Thoracic aorta (tissue), 2 donors: ENCODE data around the gene MRPS5. TPM values are rescaled to one million over a fixed set of nuclear protein-coding genes. Genes with fewer than 3 reads are reported as not detected.

Experiments used
- ATAC-seq: fragments of 150-250 bp; one replicate; pipeline ENCODE4 v1.8.0; 2017; ENCODE audit warnings: low read depth; ENCODE audit not compliant: insufficient number of reproducible peaks, low FRiP score
- DNase-seq: peaks from one replicate; pipeline ENCODE4 v3.0.0-alpha.2; 2020; ENCODE audit warnings: low spot score
- H3K27ac ChIP-seq, 2 donors: fragments of 200-600 bp; sonication (generic); 1 replicate in 1 of 2; 2 replicates in 1 of 2; pipeline ENCODE4 v1.5.1; 2016; ENCODE audit warnings: mild to moderate bottlenecking in 2 of 2, moderate library complexity in 2 of 2
- H3K27me3 ChIP-seq: fragments of 200-600 bp; sonication (generic); replicated peaks from 2 replicates; pipeline ENCODE4 v1.6.0; 2016; ENCODE audit warnings: mild to moderate bottlenecking; ENCODE audit not compliant: insufficient read depth
- H3K36me3 ChIP-seq: fragments of 200-600 bp; sonication (generic); one replicate; pipeline ENCODE4 v1.5.1; 2016
- H3K4me1 ChIP-seq, 2 donors: fragments of 200-600 bp; sonication (generic); 1 replicate in 1 of 2; 2 replicates in 1 of 2; pipeline versions ENCODE4 v1.5.1 to v1.6.0; 2016; ENCODE audit warnings: low read depth in 2 of 2, mild to moderate bottlenecking in 1 of 2; ENCODE audit not compliant: control insufficient read depth in 1 of 2
- H3K4me3 ChIP-seq: fragments of 200-600 bp; sonication (generic); 2 replicates; pipeline ENCODE4 v1.5.1; 2016; ENCODE audit warnings: mild to moderate bottlenecking
- H3K9me3 ChIP-seq: fragments of 200-600 bp; sonication (generic); 2 replicates; pipeline ENCODE4 v1.5.1; 2016
- total RNA-seq, 2 donors: library from RNA; depleted of rRNA; stranded (reverse); fragments of >200 nt; gene quantifications; one replicate each; pipeline versions ENCODE4 v1.1.0 to v1.2.3, GENCODE V29; 2016
- TF ChIP-seq, protein P1 (sequence below): fragments of 200-600 bp; sonication (generic); IDR thresholded peaks from one replicate; pipeline ENCODE4 v1.5.1; 2019; ENCODE audit warnings: antibody characterized with exemption

Gene MRPS5
- total RNA-seq, 2 donors from 2014 or later, result 35.3 to 44.8 TPM

DNA sequence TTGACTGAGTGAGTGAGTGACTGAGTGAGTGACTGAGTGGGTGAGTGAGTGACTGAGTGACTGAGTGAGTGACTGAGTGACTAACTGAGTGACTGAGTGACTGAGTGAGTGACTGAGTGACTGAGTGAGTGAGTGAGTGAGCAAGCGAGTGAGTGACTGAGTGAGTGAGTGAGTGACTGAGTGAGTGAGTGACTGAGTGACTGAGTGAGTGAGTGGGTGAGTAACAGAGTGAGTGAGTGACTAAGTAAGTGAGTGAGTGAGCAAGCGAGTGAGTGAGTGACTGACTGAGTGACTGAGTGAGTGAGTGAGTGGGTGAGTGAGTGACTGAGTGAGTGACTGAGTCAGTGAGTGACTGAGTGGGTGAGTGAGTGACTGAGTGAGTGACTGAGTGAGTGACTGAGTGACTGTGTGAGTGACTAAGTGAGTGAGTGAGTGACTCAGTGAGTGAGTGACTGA is 84.2 kb downstream of the MRPS5 start:
- ATAC-seq (no peak), DNase-seq (no peak)
- H3K4me3 ChIP-seq, result no peak overlapping the region
- no peaks in the 10 kb centered on the region for H3K9me3 ChIP-seq
- TF ChIP-seq, protein P1, sequence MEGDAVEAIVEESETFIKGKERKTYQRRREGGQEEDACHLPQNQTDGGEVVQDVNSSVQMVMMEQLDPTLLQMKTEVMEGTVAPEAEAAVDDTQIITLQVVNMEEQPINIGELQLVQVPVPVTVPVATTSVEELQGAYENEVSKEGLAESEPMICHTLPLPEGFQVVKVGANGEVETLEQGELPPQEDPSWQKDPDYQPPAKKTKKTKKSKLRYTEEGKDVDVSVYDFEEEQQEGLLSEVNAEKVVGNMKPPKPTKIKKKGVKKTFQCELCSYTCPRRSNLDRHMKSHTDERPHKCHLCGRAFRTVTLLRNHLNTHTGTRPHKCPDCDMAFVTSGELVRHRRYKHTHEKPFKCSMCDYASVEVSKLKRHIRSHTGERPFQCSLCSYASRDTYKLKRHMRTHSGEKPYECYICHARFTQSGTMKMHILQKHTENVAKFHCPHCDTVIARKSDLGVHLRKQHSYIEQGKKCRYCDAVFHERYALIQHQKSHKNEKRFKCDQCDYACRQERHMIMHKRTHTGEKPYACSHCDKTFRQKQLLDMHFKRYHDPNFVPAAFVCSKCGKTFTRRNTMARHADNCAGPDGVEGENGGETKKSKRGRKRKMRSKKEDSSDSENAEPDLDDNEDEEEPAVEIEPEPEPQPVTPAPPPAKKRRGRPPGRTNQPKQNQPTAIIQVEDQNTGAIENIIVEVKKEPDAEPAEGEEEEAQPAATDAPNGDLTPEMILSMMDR, result no peak
- H3K27me3 ChIP-seq, result no peaks in the 10 kb centered on the region
- no peaks in the 10 kb centered on the region for H3K36me3 ChIP-seq
- no peak overlapping the region for H3K27ac ChIP-seq
- no peaks in the 10 kb centered on the region for H3K4me1 ChIP-seq

DNA sequence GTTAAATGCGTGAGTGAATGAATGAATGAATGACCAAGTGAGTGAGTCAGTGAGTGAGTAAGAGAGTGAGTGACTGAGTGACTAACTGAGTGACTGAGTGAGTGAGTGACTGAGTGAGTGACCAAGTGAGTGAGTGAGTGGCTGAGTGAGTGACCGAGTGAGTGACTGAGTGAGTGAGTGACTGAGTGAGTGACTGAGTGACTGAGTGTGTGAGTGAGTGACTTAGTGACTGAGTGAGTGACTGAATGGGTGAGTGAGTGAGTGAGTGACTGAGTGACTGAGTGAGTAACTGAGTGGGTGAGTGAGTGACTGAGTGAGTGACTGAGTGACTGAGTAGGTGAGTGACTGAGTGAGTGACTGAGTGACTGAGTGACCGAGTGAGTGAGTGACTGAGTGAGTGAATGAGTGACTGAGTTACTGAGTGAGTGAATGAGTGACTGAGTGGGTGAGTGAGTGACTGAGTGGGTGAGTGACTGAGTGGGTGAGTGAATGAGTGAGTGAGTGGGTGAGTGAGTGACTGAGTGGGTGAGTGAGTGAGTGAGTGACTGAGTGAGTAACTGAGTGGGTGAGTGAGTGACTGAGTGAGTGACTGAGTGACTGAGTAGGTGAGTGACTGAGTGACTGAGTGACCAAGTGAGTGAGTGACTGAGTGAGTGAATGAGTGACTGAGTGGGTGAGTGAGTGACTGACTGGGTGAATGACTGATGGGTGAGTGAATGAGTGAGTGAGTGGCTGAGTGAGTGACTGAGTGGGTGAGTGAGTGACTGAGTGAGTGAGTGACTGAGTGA is 84.8 kb downstream of the MRPS5 start:
- Histone ChIP-seq H3K4me1 (no peaks in the 10 kb centered on the region), H3K4me3 (no peak overlapping the region), H3K27ac (no peak overlapping the region), H3K27me3 (no peaks in the 10 kb centered on the region), H3K9me3 (no peaks in the 10 kb centered on the region), H3K36me3 (no peaks in the 10 kb centered on the region)
- no peak for DNase-seq
- TF ChIP-seq, protein P1, result no peak
- no peak for ATAC-seq

Other genes starting within 250 kb of the MRPS5 start
- not detected for gene MAL, start 96.1 kb downstream of the MRPS5 start, total RNA-seq
- 10 to 100 TPM; 13.3 to 22.3 TPM for gene ZNF514, start 38.0 kb upstream of the MRPS5 start, total RNA-seq
- gene ZNF2, start 44.0 kb upstream of the MRPS5 start, total RNA-seq, result 1 to 10 TPM; 2.0 to 2.3 TPM
- 10 to 100 TPM in 1 of 2 donors, 1 to 10 TPM in 1; 7.6 to 22.9 TPM for gene ZNF892, start 85.7 kb upstream of the MRPS5 start, total RNA-seq
- 10 to 100 TPM in 1 of 2 donors, 1 to 10 TPM in 1; 3.5 to 10.0 TPM for gene PROM2, start 152.6 kb upstream of the MRPS5 start, total RNA-seq
- 10 to 100 TPM; 12.5 to 22.1 TPM for gene KCNIP3, start 175.5 kb upstream of the MRPS5 start, total RNA-seq